Ovary (tissue), 3 donors: Measurements from ENCODE around the gene SRPK3.
A peak's percentile ranks its signal among the peaks of the same experiment; 100 is the strongest.

Source experiments
- EP300 ChIP-seq: sonication (generic); formaldehyde crosslinking; IDR thresholded peaks from one replicate; pipeline ENCODE4 v1.6.1; 2017; ENCODE audit warnings: antibody characterized with exemption
- POLR2A ChIP-seq: fragments of 450-650 bp; IDR thresholded peaks from one replicate; pipeline ENCODE4 v1.6.1; 2017; ENCODE audit warnings: antibody characterized with exemption, mild to moderate bottlenecking, moderate library complexity
- TF ChIP-seq, protein P1 (sequence below), 3 donors: fragments of 450-650 bp in 2 of 3; fragments of 200-600 bp in 1 of 3; IDR thresholded peaks; one replicate each; pipeline versions ENCODE4 v1.5.1 to v1.8.0; 2016 to 2022; ENCODE audit warnings: antibody characterized with exemption in 3 of 3, mild to moderate bottlenecking in 1 of 3
- donor health status: DM: no; HTN: no; CAD: no.

DNA sequence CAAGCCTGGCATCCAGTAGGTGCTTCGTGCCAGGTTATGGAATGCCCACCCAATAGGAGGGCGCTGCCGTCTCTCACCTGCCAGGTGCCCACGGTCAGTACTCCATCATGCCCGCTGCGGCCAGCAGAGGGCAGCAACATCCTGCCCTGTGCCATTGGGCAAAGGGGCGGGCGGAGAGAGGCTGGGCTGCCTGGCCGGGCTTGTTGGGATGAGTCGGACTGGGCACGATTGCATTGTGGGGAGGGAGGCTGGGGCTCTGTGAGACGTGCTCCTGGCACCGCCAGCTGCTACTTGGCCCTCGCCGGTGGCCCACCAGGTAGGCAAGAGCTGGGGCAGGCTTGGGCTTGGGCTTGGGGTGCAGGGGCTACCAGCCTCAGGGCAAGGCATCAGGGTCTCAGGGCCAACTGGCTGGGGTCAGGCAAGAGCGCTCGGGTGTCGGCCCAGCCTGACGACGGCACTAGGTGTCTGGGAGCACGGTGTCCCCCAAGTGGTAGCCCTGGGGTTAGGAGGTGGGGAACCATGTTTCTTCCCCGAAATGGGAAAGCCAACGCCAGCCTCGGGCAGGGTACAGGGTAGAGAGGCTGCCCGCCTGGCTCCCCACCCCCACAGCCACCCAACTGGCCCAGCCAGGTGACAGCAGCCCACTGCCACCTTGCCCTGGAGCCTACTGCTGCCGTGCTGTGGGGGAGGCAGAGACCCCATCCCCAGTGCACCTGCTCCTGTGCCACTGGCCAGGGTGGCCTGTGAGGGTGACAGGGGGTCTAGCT, 16.7 kb upstream of the SRPK3 start, which contains the start of gene PLXNB3:
- TF ChIP-seq, protein P1, sequence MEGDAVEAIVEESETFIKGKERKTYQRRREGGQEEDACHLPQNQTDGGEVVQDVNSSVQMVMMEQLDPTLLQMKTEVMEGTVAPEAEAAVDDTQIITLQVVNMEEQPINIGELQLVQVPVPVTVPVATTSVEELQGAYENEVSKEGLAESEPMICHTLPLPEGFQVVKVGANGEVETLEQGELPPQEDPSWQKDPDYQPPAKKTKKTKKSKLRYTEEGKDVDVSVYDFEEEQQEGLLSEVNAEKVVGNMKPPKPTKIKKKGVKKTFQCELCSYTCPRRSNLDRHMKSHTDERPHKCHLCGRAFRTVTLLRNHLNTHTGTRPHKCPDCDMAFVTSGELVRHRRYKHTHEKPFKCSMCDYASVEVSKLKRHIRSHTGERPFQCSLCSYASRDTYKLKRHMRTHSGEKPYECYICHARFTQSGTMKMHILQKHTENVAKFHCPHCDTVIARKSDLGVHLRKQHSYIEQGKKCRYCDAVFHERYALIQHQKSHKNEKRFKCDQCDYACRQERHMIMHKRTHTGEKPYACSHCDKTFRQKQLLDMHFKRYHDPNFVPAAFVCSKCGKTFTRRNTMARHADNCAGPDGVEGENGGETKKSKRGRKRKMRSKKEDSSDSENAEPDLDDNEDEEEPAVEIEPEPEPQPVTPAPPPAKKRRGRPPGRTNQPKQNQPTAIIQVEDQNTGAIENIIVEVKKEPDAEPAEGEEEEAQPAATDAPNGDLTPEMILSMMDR (IDR thresholded peaks at IDR 0.05), result peak; percentile 58 to 71 (median 66)
- TF ChIP-seq POLR2A, result peak; percentile 10
- no peak for TF ChIP-seq EP300
